Neutrophil (primary cell): ENCODE results near the gene TOP1.

Source experiments
- H3K27ac ChIP-seq: fragments of 200-600 bp; sonication (generic); 2 replicates; pipeline ENCODE4 v1.5.1; 2016; ENCODE audit warnings: mild to moderate bottlenecking, moderate library complexity
- H3K27me3 ChIP-seq: fragments of 200-600 bp; sonication (generic); 2 replicates; pipeline ENCODE4 v1.6.0; 2016; ENCODE audit warnings: mild to moderate bottlenecking
- H3K36me3 ChIP-seq: fragments of 200-600 bp; sonication (generic); 2 replicates; pipeline ENCODE4 v1.5.1; 2017
- H3K4me1 ChIP-seq, 2 experiments: fragments of 200-600 bp in 1 of 2; sonication (generic) in 1 of 2; 1 replicate in 1 of 2; 2 replicates in 1 of 2; pipeline versions ENCODE4 v1.5.1 to v1.6.1; 2013 to 2016; ENCODE audit warnings: low read depth in 1 of 2, low read length in 1 of 2, mild to moderate bottlenecking in 1 of 2, moderate library complexity in 1 of 2; ENCODE audit not compliant: control insufficient read depth in 1 of 2, insufficient read depth in 1 of 2
- H3K4me3 ChIP-seq, 2 experiments: fragments of 200-600 bp in 1 of 2; sonication (generic) in 1 of 2; 1 replicate in 1 of 2; 2 replicates in 1 of 2; pipeline ENCODE4 v1.5.1; 2013 to 2016; ENCODE audit warnings: low read depth in 1 of 2, low read length in 1 of 2, mild to moderate bottlenecking in 1 of 2, moderate library complexity in 1 of 2
- H3K9me3 ChIP-seq: fragments of 200-600 bp; sonication (generic); 2 replicates; pipeline ENCODE4 v1.5.1; 2016
- TF ChIP-seq, protein P1 (sequence below): fragments of 200-600 bp; sonication (generic); IDR thresholded peaks from 2 replicates; pipeline ENCODE4 v1.5.1; 2016; ENCODE audit warnings: antibody characterized with exemption

TOP1 gene

DNA sequence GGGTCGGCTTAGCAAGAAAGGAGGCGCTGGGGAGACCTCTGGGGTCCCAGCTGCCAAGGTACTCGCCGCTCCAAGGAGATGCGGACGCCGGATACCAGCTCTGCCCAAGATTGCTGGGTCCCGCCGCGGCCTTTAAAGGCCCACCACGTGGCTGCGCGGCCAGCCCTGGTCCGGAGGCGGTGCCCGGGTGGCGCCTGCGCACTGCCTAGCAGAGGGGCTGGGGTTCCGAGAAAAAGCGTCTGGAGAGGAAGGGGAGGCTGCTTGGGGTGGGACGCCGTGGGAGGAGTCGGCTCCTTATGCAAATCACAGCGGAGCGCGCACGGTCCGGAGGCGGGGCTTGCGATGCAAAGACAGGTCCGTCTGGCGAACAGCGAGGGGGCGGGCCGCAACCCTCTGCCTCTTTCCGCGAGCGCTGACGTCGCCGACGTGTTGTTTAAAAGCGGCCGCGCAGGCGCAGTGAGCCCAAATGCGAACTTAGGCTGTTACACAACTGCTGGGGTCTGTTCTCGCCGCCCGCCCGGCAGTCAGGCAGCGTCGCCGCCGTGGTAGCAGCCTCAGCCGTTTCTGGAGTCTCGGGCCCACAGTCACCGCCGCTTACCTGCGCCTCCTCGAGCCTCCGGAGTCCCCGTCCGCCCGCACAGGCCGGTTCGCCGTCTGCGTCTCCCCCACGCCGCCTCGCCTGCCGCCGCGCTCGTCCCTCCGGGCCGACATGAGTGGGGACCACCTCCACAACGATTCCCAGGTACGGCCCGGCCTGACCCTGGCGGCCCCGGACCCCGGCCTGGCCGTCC, at the start of gene TOP1:
TOP1 (plus strand) TSS at position 464 of the 791 bp plus-strand sequence; CDS start at position 710, 246 bp downstream.
- TF ChIP-seq, protein P1, sequence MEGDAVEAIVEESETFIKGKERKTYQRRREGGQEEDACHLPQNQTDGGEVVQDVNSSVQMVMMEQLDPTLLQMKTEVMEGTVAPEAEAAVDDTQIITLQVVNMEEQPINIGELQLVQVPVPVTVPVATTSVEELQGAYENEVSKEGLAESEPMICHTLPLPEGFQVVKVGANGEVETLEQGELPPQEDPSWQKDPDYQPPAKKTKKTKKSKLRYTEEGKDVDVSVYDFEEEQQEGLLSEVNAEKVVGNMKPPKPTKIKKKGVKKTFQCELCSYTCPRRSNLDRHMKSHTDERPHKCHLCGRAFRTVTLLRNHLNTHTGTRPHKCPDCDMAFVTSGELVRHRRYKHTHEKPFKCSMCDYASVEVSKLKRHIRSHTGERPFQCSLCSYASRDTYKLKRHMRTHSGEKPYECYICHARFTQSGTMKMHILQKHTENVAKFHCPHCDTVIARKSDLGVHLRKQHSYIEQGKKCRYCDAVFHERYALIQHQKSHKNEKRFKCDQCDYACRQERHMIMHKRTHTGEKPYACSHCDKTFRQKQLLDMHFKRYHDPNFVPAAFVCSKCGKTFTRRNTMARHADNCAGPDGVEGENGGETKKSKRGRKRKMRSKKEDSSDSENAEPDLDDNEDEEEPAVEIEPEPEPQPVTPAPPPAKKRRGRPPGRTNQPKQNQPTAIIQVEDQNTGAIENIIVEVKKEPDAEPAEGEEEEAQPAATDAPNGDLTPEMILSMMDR, result no peak
- Histone ChIP-seq H3K36me3 (no peaks in the 10 kb centered on the region), H3K4me3 (peak within 1 kb of the TSS; percentile 85 to 94), H3K9me3 (no peaks in the 10 kb centered on the region), H3K27me3 (no peaks in the 10 kb centered on the region), H3K4me1 (peaks cover 37 to 44% of the 10 kb centered on the region in 2 experiments), H3K27ac (peak within 1 kb of the TSS; percentile 94)

DNA sequence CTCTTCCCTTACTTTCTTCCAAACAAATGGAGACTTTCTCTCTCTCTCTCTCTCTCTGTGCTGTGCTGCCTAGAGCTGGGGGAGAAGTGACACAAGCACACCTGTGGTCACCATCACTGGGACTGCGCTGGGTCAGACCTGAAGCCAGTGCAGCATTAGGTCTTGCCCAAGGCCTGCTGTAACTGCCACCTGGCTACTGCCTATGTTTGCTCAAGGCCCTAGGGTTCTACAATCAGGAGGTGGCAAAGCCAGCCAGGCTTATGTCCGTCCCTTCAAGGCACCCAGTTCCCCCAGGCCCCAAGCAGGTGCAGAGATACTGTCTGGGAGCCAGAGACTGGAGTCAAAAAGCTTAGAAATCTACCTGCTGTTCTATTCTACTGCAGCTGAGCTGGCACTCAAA, 49.4 kb upstream of the TOP1 start:
- Histone ChIP-seq H3K27me3 (peaks cover 17% of the 10 kb centered on the region), H3K4me1 (no peaks in the 10 kb centered on the region), H3K4me3 (no peak overlapping the region), H3K36me3 (no peaks in the 10 kb centered on the region), H3K9me3 (no peaks in the 10 kb centered on the region), H3K27ac (no peak overlapping the region)
- TF ChIP-seq, protein P1, result no peak

DNA sequence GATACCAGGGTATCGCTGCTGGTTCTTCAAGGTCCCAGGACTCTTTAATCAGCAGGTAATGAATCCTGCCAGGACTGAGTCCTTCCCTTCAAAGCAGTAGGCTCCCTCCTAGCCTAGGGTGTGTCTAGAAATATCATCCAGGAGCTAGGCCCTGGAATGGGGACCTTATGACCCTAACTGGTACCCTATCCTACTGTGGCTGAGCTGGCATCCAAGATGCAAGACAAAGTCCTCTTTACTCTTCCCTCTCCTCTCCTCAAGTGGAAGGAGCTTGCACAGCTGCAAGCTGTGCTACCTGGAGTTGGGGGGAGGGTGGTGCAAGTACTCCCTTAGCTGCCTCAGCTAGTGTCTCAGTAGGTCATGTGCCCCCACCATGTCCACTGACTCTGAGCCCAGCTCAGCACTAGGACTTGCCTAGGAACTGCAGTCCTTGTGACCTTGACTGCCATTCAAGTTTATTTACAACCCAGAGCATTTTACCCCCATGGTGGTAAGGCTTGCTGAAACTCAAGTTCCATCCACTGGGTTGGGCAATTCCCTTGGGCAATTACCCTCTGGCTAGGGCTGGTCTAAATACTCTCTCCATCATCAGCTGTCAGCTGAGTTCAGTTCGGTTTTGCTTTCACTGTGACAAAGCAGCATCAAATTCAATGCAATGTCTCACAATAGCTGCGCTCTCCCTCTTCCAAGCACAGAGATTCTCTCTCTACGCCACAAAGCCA, 48.4 kb upstream of the TOP1 start:
- Histone ChIP-seq H3K27ac (no peak overlapping the region), H3K9me3 (no peaks in the 10 kb centered on the region), H3K27me3 (peaks cover 9% of the 10 kb centered on the region), H3K36me3 (no peaks in the 10 kb centered on the region), H3K4me1 (no peaks in the 10 kb centered on the region), H3K4me3 (no peak overlapping the region)
- TF ChIP-seq, protein P1, result no peak

DNA sequence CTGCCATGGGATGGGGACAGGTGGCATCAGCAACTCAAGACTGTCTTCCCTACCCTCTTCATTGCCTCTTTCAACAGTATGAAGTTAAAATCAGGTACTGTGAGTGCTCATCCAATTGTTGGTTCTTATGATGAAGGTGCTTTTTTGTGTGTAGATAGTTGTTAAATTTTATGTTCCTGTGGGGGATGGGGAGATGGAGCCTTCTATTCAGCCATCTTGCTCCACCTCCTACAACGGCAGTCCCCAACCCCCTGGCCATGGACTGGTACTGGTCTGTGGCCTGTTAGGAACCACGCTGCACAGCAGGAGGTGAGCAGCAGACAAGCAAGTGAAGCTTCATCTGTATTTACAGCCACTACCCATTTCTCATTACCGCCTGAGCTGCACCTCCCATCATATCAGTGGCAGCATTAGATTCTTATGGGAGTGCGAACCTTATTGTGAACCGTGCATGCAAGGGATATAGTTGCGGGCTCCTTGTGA, 47.8 kb upstream of the TOP1 start:
- Histone ChIP-seq H3K9me3 (no peaks in the 10 kb centered on the region), H3K36me3 (no peaks in the 10 kb centered on the region), H3K4me1 (no peaks in the 10 kb centered on the region), H3K27me3 (peaks cover 3% of the 10 kb centered on the region), H3K27ac (no peak overlapping the region), H3K4me3 (no peak overlapping the region)
- TF ChIP-seq, protein P1, result no peak

DNA sequence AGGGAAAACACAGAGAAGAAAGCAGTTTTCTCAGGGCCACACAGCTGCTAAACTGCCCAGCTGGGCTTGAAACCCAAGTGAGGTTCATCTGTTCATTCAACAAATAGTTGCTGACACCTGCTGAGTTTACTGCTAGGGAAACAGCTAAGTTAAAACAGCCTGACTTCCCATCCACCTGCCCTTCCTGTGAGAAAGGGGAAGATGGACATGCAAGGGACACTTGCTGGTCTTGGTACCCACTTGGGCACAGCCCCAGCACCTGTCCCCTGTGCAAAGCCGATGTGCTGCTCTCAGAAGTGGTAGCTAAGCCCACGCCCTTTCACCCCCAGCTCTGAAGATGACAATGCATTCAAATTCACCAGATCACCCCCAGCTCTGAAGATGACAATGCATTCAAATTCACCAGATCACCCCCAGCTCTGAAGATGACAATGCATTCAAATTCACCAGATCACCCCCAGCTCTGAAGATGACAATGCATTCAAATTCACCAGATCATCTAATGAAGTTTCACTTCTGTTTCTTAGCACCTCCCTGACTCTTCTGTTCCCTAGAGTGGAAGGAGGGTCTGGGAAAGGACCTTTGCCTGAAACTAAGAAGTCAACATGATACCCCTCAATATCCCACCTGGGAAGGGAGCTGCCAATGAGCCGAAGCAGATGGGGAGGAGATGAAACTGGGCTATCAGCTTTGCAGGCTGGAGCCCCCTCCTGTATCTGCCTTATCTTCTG, 46.0 kb upstream of the TOP1 start:
- TF ChIP-seq, protein P1, result no peak
- Histone ChIP-seq H3K27ac (no peak overlapping the region), H3K27me3 (peaks cover 5% of the 10 kb centered on the region), H3K9me3 (no peaks in the 10 kb centered on the region), H3K4me3 (no peak overlapping the region), H3K36me3 (no peaks in the 10 kb centered on the region), H3K4me1 (no peaks in the 10 kb centered on the region)
